ENCODE results near the gene PTH.

The PTH gene

DNA sequence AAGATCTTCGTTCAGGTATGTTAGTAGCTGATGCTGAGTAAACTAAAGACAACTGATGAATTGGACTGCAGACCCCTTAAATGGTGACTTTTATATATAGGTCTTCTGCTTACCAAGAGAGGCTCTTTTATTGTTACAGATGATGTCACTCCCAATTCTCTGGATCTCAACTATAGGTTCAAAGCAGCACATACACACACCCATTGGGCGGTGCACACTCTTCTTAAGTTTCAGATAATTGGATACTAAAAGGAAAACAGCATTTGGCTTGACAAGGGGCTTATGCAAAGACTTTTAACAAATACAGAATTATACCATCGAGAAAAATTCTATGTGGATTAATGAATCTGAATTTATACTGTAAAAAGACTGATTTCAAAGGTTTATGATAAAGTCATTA is at the start of gene PTH:
Gene PTH (minus strand): TSS at position 69 of the 400 bp plus-strand sequence. CDS start 3,142 bp downstream, outside the sequence.
- DNase-seq (ENCODE audit: extremely low read depth in 1 of 2, low read depth in 1 of 2) = no peak

DNA sequence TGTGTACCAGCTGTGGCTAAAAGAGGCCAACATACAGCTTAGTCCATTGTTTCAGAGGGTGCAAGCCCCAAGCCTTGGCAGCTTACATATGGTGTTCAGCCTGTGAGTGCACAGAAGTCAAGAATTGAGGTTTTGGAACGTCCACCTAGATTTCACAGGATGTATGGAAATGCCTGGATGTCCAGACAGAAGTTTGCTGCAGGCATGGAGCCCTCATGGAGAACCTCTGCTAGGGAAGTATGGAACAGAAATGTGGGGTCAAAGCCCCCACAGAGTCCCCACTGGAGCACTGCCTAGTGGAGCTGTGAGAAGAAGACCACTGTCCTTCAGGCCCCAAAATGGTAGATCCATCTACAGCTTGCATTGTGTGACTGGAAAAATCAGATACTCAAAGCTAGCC is 42.2 kb upstream of the PTH start:
- no peak for DNase-seq (ENCODE audit: extremely low read depth in 1 of 2, low read depth in 1 of 2)

DNA sequence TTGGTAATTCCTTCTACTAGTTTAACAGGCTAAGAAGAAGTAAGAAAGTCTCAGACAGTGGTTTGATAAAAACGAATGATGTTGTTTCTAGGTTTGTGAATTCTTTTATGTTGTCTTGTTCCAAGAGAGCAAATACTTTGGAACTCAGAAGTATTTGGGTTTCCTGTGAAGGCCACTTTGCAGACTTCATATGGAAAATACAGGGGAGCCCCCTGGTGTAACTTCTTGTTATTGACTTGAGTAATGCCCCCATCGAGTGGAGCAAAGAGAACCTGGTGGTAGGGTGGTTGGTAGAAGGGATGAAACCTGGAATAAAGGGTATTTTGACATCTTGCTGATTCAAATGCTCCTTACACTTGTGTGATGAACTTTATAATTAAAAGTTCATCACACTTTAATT is 40.0 kb upstream of the PTH start:
- DNase-seq (ENCODE audit: extremely low read depth in 1 of 2, low read depth in 1 of 2) = no peak

DNA sequence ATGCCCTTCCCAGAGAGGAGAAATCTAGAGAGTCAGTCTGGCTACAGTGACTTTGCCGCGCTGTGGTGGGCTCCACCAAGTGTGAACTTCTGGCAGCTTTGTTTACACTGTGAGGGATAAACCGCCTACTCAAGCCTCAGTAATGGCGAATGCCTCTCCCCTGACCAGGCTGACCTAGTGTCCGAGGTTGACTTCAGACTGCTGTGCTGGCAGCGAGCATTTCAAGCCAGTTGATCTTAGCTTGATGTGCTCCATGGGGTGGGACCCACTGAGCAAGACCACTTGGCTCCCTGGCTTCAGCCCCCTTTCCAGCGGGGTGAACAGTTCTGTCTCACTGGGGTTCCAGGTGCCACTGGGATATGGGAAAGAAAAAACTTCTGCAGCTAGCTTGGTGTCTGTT is 38.6 kb upstream of the PTH start:
- DNase-seq (ENCODE audit: extremely low read depth in 1 of 2, low read depth in 1 of 2) = no peak

DNA sequence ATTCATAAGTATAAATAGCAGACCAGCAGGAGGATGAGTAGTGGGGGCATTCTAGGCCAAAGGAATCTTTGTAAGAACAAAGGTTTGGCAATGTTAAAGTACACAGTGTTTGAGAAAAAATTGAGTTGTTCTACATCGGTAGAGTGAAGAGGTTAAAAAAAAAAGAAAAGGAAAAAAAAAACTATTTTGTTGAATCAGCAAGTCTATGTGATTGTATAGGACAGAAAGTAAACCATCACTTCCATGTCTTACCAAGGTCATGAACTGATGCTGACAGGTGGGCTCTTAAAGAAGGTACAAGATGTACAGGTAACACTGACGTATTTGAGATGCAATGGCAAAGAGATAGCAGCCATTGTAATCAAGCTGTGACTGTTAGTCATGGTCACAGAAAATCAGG is 29.5 kb upstream of the PTH start:
- no peak for DNase-seq (ENCODE audit: extremely low read depth in 1 of 2, low read depth in 1 of 2)

DNA sequence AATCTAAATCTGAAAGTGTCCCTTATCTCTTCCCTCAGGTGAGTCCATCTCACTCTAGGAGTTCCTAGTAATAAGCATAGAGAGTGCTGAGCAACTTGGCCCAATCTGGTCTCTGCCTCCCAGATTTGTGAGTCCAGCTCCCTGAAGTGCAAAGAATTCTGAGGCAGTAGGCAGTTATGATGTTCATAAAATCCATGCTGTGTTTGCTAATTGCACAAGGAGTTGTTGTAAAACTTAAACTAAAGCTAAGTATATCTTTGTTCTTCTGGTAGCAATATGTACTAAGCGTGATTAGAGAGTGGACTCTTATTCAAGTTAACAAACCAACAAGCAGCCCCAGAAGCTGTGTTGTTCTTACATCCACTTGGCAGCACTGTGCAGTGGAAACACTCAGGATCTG is 7.6 kb upstream of the PTH start:
- no peak for DNase-seq (ENCODE audit: extremely low read depth in 1 of 2, low read depth in 1 of 2)

DNA sequence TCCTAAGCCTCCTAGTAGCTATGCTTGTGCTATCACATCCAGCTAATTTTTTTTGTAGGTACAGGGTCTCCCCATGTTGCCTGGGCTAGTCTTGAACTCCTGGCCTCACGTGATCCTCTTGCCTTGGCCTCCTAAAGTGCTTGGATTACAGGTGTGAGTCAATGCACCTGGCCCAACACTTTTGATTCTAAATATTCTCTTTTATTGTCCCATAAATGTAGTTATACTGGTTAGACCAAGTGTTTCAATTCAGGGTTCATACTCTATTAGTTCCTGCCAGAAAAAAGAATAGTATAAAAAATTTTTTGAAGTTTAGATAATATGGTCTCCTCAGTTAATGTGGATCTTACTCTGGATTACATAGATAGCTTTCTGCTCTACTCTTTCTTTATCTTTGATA is 6.7 kb upstream of the PTH start:
- no peak for DNase-seq (ENCODE audit: extremely low read depth in 1 of 2, low read depth in 1 of 2)

DNA sequence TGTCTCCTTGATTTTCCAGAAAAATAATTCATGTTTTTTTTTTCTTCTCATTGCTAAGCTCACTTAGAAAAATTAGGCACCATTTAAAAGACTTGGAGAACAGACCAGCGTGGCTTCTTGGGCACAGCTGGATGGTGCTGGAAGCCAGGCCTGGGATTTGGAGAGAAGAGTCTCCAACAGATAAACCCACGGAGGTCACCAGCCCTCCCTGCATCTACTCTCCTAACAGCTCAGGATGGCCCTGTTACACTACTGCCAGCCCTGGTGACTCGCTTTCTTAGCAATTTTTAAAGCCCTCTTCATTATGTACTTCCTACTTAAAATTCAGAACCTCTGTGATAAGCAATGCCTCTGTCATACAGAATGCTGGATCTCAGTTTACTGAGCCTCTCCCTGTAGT is 1.7 kb downstream of the PTH start:
- DNase-seq (ENCODE audit: extremely low read depth in 1 of 2, low read depth in 1 of 2) = no peak

DNA sequence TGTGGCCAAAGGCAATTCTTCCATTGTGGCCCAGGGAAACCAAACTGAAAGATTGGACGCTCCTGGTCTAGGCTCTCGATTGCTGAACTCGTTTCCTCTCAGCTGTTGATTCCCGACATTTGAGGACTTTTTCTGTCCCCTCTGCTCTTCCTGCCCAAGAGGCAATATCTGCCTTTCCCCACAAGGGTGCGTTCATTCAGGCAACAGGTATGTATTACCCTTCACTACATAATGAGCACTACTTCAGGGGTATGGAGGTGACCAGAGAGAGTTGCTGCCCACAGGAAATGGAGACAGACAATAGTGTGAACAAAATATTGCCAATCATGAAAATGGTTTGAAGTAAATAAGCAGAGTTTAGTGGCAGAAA is 8.2 kb downstream of the PTH start:
- no peak for DNase-seq (ENCODE audit: extremely low read depth in 1 of 2, low read depth in 1 of 2)

DNA sequence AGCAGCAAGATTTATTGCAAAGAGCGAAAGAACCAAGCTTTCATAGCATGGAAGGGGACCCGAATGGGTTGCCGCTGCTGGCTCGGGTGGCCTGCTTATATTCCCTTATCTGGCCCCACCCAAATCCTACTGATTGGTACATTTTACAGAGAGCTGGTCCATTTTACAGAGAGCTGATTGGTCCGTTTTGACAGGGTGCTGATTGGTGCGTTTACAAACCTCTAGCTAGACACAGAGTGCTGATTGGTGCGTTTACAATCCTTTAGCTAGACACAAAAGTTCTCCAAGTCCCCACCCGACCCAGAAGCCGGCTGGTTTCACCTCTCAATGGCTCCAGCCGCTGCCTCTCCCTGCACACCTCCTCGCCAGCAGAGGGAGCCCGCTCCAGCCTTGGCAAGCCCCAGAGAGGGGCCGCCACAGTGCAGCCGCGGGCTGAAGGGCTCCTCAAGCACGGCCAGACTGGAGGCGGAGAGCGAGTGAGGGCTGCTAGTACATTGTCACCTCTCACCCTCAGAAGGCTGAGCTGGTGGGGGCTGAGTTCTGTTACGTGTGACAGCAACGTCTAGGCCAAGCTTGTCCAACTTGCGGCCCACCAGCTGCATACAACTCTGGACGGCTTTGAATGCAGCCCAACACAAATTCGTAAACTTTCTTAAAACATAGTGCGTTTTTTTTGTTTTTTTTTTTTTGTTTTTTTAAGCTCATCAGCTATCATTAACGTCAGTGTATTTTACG is 8.7 kb downstream of the PTH start:
- DNase-seq (ENCODE audit: extremely low read depth in 1 of 2, low read depth in 1 of 2) = peak; percentile 33 to 50

DNA sequence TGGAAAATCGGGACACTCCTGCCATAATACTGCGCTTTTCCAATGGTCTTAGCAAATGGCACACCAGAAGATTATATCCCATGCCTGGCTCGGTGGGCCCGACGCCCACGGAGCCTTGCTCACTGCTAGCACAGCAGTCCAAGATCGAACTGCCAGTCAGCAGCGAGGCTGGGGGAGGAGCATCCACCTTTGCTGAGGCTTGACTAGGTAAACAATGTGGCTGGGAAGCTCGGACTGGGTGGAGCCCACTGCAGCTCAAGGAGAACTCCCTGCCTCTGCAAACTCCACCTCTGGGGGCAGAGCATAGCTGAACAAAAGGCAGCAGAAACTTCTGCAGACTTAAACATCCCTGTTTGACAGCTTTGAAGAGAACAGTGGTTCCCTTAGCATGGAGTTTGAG is 15.6 kb downstream of the PTH start:
- DNase-seq (ENCODE audit: extremely low read depth in 1 of 2, low read depth in 1 of 2) = no peak

DNA sequence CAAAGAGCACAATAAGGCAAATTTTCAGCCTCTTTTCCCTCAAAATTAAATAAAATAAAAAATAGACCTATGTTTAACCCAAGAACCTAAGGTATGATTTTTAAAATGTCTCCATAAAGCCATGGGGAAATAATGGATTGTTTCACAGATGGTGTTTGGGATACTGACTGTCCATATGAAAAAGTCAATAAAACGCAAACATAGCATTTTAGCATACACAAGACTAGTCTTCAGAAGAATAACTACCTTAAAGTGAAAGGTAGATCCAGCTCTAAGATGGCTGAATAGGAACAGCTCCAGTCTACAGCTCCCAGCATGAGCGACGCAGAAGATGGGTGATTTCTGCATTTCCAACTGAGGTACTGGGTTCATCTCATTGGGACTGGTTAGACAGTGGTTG is 16.1 kb downstream of the PTH start:
- DNase-seq (ENCODE audit: extremely low read depth in 1 of 2, low read depth in 1 of 2) = no peak

DNA sequence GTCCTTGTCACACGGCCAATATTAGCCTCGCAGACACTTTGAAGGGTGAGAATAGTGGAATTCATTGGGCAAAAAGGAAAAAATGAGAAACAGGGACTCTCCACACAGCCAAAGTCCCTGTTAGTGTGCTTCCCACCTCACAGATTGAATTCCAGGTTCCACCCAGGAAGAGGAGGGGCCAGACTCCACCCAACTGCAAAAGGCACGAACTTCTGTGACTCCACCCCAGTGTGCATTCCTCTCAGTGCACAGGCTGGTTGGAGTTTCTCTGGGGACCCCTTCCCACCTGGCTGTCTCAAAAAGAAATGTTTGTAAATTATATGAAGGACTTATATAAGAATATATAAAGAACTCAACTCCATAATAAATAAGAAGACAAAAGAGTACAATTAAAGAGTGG is 20.7 kb downstream of the PTH start:
- no peak for DNase-seq (ENCODE audit: extremely low read depth in 1 of 2, low read depth in 1 of 2)

DNA sequence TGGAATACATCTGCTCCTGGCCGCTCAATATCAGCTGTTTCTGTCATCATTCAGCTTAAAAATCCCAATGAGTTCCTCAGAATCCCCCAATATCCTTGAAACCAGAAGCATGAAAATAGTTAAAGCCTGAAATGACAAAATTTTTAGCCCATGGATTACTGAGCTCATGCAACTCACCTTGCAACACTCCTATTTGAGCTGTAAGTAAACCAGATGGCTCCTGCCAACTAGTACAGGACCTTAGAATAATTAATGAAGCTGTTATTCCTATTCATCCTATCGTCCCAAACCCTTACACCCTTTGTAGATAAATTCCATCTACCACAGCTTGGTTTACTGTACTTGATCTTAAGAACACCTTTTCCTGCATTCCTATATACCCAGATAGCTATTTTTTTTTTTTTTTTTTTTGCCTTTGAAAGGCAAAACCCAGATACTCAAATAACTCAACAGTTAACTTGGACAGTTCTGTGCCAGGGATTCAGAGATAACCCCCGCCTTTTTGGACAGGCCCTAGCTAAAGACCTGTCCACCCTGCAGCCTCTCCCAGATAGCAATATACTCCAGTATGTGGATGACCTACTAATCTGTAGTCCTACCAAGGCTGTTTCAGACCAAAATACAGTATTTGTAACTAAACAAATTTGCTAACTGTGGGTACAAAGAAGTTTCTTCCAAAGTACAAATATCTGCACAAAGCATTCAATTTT is 22.6 kb downstream of the PTH start:
- no peak for DNase-seq (ENCODE audit: extremely low read depth in 1 of 2, low read depth in 1 of 2)

DNA sequence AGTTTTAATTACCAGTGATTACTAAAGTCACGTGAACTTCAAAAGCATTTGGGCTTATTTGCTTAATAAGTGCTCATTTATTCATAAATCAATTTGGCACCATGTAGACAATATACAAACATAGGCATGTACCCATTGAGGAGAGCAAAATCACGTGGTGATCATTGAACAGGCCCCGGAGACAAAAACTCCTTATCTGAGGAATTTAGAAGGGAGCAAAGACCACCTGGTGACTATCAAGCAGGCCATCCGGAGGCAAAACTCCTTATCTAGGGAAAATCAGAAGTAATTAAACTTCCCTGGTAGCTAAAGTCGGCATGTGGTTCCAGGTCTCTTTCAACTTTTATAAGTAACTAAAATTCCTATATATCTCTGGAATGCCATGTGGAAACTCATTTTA is 27.0 kb downstream of the PTH start:
- no peak for DNase-seq (ENCODE audit: extremely low read depth in 1 of 2, low read depth in 1 of 2)

DNA sequence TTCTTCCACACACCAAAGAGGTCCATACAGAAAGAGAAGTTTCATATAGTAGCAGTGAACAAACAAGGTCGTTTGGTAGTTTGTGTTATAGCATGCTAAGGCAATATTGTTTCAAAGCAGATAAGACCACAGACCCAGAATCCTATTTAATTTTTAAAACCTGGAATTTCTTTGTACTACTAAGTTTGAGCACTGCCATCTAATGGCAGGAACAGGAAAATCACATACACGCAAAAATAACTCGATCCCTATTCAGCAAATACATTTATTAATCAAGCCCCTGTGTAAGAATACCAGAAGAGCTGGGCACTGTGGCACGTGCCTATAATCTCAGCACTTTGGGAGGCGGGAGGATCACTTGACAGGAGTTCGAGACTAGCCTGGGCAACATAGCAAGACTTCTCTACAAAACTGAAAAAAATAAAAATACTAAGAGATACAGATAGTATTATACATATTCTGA is 29.9 kb downstream of the PTH start:
- DNase-seq (ENCODE audit: extremely low read depth in 1 of 2, low read depth in 1 of 2) = no peak

DNA sequence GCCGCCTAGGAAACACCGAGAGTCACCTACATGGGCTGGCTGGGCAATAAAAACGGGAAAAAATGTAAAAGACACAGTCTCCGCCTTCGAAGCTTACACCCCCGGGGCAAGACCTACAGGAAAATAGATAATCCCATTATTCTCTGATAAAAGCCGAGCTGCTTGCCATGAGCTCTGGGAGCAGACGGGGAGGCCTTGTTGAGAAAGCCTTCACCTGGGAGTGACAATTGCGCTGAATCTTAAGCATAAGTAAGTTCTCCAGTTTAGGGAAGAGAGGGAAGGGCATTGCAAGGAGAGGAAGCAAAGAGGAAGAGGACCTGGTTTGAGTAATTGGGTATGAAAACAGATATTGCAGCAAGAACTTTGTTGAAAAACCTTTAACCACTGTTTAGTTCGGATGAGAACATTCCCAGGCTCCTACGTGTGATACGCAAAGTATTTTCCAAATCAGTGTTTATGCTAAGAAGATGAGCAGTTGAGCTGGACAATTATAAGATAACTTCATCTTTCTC is 32.0 kb downstream of the PTH start:
- DNase-seq (ENCODE audit: extremely low read depth in 1 of 2, low read depth in 1 of 2) = no peak

DNA sequence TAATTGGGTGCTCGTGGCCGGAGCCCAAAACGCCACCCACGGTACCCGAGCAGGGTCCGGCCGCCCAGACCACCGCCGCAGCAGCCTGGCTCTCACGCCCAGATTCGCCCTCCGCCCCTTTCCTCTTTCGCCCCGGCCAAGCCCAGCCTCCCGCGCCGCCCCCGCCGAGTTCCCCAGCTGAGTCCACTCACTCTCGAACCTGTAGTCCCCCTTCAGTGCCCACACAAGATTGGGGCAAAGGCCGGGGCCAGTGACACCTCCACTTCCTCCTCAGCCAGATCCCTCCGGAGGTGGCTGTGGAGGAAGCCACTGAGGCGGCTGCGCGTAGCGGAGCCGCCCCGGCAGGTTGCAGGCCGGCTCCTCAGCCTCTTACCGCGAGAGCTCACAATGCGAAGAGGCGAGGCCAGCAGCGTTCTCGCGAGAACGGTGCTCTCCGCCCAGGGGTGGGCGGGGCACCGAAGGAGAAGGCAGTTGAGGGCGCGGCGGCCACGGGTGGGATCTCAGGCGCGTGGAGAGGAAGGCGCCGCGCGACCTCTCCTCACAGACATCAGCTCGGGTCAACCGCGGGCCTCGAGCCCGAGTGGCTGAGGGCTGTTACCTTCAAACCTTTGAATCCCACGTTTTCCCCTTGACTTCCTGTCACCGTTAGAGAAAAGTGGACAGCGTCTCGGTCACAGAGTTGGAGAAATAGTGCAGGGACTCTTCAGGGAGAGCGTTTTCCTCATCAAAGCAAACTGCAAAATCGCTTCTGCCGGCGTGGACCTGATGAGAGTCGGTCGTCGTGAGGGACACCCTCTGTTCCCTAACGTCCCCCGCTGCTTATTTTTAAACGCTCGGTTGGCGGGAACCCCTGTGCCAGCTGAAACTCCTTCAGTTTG is 32.7 kb downstream of the PTH start, which contains the start of gene BTBD10:
Gene BTBD10 (minus strand): TSS at position 322 of the 878 bp plus-strand sequence. CDS start 18,098 bp downstream, outside the sequence.
- DNase-seq (ENCODE audit: extremely low read depth in 1 of 2, low read depth in 1 of 2) = peak; percentile 82 to 84

DNA sequence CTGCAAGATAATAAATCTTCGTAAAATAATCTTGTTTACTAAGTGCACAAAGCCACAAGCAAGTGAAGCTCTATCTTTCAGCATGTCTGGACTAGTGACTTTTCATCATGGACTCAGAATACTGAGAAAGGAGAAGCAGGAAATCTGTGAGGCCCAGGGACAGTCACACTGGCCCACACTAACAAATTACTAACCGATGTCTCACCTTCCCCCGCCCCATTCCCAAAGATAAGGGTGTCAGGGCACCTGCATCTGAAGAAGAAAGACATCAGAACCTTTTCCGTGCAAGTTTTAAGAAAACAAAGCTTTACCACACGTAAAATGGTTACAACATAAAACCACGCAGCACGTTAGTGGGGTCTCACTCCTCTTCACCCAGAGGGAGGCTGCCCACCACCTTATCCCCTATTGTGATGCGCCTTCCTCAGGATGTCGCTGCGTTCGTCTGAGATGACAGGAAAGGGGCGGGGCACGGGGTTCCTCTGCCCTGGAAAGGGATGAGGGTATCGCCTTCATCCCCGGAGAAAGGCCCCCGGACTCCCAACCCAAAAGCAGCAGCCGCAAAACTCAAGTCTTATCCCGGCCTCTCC is 33.4 kb downstream of the PTH start:
- DNase-seq (ENCODE audit: extremely low read depth in 1 of 2, low read depth in 1 of 2) = peak; percentile 38 to 39

DNA sequence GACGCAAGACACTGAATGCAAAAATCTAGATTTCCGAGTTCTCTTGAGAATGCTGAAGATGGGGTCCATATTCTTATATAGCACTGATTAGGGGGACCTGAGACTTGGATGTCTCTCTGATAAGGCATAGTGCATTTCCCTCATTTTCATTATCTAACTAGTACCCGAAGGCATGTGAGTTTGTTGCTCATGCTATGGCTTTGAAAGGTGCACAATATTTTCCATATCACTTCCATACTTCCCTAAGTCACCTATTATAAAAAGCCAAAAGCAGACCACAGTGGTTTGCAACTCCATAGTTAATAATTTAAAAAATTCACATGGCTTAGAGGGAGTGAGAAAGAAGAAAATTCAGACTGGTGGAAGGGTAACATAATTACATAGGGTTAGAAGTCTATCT is 34.5 kb downstream of the PTH start:
- DNase-seq (ENCODE audit: extremely low read depth in 1 of 2, low read depth in 1 of 2) = no peak
